Measurements from ENCODE around the gene STX7.

STX7 gene

DNA sequence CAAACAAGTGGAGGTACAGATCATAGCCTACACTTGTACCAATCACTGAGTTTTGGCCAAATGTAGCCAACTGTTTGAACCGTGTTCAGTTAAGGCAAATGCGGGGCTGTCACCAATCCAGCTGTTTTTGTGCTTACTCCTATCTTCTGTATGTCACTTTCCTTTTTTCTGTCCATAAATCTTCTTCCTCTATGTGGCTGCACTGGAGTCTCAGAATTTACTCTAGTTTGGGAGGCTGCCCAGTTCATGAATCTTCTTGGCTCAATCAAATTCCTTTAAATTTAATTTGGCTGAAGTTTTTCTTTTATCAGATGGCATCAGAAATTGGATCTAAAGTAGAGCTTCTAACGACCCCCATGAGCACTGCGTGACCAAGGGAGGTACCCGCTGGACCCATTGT, 11.7 kb upstream of the STX7 start:
- TF ChIP-seq, protein P1, sequence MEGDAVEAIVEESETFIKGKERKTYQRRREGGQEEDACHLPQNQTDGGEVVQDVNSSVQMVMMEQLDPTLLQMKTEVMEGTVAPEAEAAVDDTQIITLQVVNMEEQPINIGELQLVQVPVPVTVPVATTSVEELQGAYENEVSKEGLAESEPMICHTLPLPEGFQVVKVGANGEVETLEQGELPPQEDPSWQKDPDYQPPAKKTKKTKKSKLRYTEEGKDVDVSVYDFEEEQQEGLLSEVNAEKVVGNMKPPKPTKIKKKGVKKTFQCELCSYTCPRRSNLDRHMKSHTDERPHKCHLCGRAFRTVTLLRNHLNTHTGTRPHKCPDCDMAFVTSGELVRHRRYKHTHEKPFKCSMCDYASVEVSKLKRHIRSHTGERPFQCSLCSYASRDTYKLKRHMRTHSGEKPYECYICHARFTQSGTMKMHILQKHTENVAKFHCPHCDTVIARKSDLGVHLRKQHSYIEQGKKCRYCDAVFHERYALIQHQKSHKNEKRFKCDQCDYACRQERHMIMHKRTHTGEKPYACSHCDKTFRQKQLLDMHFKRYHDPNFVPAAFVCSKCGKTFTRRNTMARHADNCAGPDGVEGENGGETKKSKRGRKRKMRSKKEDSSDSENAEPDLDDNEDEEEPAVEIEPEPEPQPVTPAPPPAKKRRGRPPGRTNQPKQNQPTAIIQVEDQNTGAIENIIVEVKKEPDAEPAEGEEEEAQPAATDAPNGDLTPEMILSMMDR (conservative IDR thresholded peaks at IDR 0.05; ENCODE audit: control insufficient read depth, insufficient read depth, low read depth, low read length): no peak
- DNase-seq (ENCODE audit: low read depth): no peak
- no peak overlapping the region for H3K4me3 ChIP-seq (ENCODE audit: control insufficient read depth, low read depth, low read length)

DNA sequence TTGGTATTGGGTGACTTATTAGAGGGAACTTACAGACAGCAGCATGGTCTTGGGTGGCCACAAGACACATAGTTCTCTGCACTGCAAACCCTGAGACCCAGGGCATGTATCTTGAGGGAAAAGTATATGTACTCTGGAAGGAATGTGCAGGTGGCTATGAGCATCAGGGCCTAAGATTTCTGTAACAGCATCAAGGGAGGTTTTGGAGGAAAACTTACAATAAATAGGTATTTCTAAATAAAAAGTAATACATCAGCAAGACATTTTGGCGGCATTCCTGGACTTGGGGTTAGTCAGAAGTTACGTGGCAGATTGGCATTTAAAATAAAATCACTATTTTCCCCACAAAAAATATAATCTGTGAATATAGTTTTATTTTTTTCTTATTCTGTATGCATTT, 8.0 kb upstream of the STX7 start:
- no peak overlapping the region for H3K4me3 ChIP-seq (ENCODE audit: control insufficient read depth, low read depth, low read length)
- DNase-seq (ENCODE audit: low read depth): peak; percentile 68
- TF ChIP-seq, protein P1 (conservative IDR thresholded peaks at IDR 0.05; ENCODE audit: control insufficient read depth, insufficient read depth, low read depth, low read length): no peak

DNA sequence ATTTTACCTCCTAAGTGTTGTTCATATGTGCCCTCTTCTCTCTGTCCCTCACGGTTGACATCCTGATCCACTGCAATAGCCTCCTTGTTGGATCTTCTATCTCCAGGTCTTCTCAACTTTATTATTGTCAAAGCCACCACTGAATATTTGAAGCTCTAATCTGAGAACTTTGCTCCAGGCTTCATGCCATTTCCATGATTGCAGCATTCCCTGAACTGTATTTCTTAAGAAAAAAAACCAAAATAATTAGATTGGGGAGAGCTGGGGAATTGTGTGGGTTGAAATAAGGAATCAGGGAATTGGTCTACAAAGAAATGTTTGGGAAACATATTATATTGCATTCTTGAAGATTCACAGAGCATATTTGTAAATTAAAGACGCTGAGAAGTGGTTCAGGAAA, 2.5 kb upstream of the STX7 start:
- no peak overlapping the region for H3K4me3 ChIP-seq (ENCODE audit: control insufficient read depth, low read depth, low read length)
- DNase-seq (ENCODE audit: low read depth): no peak
- TF ChIP-seq, protein P1 (conservative IDR thresholded peaks at IDR 0.05; ENCODE audit: control insufficient read depth, insufficient read depth, low read depth, low read length): no peak

DNA sequence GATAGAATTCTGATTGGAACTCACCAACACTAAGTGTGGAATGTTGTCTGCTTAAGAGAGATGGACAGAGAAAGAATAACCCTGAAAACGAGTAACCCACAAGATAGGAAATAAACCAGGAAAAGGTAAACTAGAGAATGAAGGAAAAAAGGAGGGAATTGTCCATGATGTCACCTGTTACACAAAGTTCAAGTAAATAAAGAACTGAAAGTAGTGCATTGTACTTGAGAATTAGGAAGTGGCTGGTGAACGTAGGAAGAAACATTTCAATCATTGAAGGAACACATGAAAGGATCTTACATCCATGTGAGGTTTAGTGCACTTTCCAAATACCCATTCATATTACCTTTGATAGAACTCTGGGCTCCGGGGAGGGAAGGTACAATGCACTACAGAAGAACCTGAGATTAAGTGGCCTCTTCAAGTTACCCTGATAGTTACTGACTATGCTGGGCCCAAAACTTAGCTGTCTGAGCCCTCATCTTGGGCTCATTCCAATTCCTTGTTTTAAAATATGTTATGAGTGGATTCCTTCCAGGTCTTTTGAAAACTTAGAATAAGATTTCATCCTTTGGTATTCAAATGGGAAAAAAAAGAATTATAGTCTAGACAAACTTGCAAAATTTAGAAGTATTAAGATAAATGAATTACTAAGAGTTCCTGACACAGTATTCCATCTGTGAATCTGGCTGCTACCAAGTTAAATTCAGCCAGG, 1.1 kb upstream of the STX7 start:
- no peak for DNase-seq (ENCODE audit: low read depth)
- TF ChIP-seq, protein P1 (conservative IDR thresholded peaks at IDR 0.05; ENCODE audit: control insufficient read depth, insufficient read depth, low read depth, low read length): no peak
- H3K4me3 ChIP-seq (ENCODE audit: control insufficient read depth, low read depth, low read length): no peak overlapping the region

DNA sequence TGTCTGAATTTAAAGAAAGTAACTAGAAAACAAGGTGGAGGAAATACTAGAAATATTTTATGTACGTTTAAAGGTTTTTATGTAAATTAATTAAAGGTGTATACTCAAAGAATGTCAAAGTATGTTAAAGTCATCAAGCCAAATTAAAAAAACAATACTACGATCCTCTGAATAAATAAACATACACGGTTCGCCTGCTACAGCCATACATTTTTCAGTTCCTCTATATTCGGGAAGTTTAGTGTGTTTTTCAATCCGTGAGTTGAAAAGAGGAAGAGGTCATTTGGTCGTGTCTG, 626 bp downstream of the STX7 start:
- TF ChIP-seq, protein P1 (conservative IDR thresholded peaks at IDR 0.05; ENCODE audit: control insufficient read depth, insufficient read depth, low read depth, low read length): no peak
- peak overlapping the region; percentile 76 for H3K4me3 ChIP-seq (ENCODE audit: control insufficient read depth, low read depth, low read length)
- DNase-seq (ENCODE audit: low read depth): no peak

DNA sequence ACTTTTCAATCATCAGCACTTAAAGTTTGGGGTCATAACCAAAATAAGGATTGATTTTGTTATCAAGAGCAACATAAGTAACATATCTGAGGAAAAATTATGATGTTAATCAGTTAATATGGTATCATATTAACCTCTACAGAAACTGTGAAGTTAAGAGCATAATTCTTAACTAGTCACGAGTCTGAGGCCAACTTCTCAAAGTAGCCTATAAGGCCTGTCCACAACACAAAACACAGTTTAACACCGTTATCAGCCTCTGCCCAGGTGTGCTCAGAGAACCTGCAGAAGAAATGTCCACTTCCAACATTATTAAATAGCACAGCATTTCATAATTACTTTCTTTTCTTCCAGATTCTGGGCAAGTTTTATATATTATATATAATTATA, 1.1 kb downstream of the STX7 start:
- peak overlapping the region; percentile 76 for H3K4me3 ChIP-seq (ENCODE audit: control insufficient read depth, low read depth, low read length)
- DNase-seq (ENCODE audit: low read depth): no peak

More for the DNA sequence above, 1.1 kb downstream of the STX7 start:
- TF ChIP-seq, protein P1 (conservative IDR thresholded peaks at IDR 0.05; ENCODE audit: control insufficient read depth, insufficient read depth, low read depth, low read length): no peak

All from fibroblast of mammary gland (primary cell).